Endothelial cell of umbilical vein (primary cell): ENCODE data around the gene COMMD8. TPM values are rescaled to one million over a fixed set of nuclear protein-coding genes. Genes with fewer than 3 reads are reported as not detected.

ENCODE experiments used
- BruUV-seq: library from RNA; stranded (reverse); fragments of 400-500 nt; replicated peaks from 2 replicates; lab custom pipeline; 2021; lab: Mats Ljungman, UMichigan
- CTCF ChIA-PET: fragments of 300-600, 350-600 bp; sonication (Branson Sonifier 250); formaldehyde crosslinking; loops from one replicate; lab custom pipeline; 2021; ENCODE audit warnings: antibody characterized with exemption, inconsistent platforms; lab: Charles Lee
- POLR2A ChIA-PET: fragments of 300-600, 350-600 bp; sonication (Branson Sonifier 250); formaldehyde crosslinking; loops from one replicate; lab custom pipeline; 2021; ENCODE audit warnings: antibody characterized with exemption, inconsistent platforms; lab: Charles Lee
- DNase-seq: peaks from one replicate; pipeline ENCODE4 v3.0.0-alpha.2; 2011; ENCODE audit warnings: low read depth, low spot score
- FAIRE-seq: peaks from 2 replicates; lab custom pipeline; 2011; peaks lifted over from hg19 to GRCh38; lab: Jason Lieb, UNC
- H2AFZ ChIP-seq: 2 replicates; pipeline ENCODE4 v1.6.0; 2012; ENCODE audit warnings: low read depth, low read length, control low read depth, inconsistent platforms
- H3K27ac ChIP-seq: 2 replicates; pipeline ENCODE4 v1.5.1; 2011; ENCODE audit warnings: low read depth, mild to moderate bottlenecking, control low read depth, low read length, moderate library complexity; ENCODE audit not compliant: insufficient read depth
- H3K27me3 ChIP-seq, 2 experiments: 2 replicates each; pipeline versions ENCODE4 v1.6.0 to v1.6.1; 2011; ENCODE audit warnings: low read length in 2 of 2, mixed read lengths in 1 of 2; ENCODE audit not compliant: control insufficient read depth in 2 of 2, insufficient read depth in 2 of 2
- H3K36me3 ChIP-seq, 2 experiments: 2 replicates in 1 of 2; 3 replicates in 1 of 2; pipeline ENCODE4 v1.5.1; 2011; ENCODE audit warnings: low read length in 2 of 2, mild to moderate bottlenecking in 1 of 2, moderate library complexity in 1 of 2; ENCODE audit not compliant: control insufficient read depth in 2 of 2, insufficient read depth in 2 of 2; ENCODE audit errors: extremely low read depth in 1 of 2
- H3K4me1 ChIP-seq: 3 replicates; pipeline ENCODE4 v1.5.1; 2011; ENCODE audit warnings: mild to moderate bottlenecking, low read length; ENCODE audit not compliant: control insufficient read depth, insufficient read depth; ENCODE audit errors: extremely low read depth
- H3K4me2 ChIP-seq: 2 replicates; pipeline ENCODE4 v1.6.1; 2011; ENCODE audit warnings: low read length, control low read depth, mixed read lengths; ENCODE audit not compliant: insufficient read depth
- H3K4me3 ChIP-seq, 3 experiments: fragments of 200-600 bp in 1 of 3; sonication (generic), shearing (Covaris generic) in 1 of 3; replicated peaks in 1 of 3; 2 replicates each; pipeline ENCODE4 v1.5.1; 2011 to 2016; ENCODE audit warnings: control low read depth in 3 of 3, low read length in 3 of 3, mild to moderate bottlenecking in 2 of 3, inconsistent platforms in 1 of 3, low read depth in 1 of 3, moderate library complexity in 1 of 3; ENCODE audit not compliant: insufficient read depth in 1 of 3
- H3K79me2 ChIP-seq: 2 replicates; pipeline ENCODE4 v1.6.0; 2012; ENCODE audit warnings: low read length, inconsistent platforms; ENCODE audit not compliant: control insufficient read depth, insufficient read depth
- H3K9ac ChIP-seq: replicated peaks from 2 replicates; pipeline ENCODE3; 2011; ENCODE audit warnings: low read length, control low read depth; ENCODE audit not compliant: insufficient read depth; ENCODE audit errors: extremely low read depth
- H3K9me1 ChIP-seq: replicated peaks from 3 replicates; pipeline ENCODE4 v1.6.0; 2011; ENCODE audit warnings: mild to moderate bottlenecking, low read length; ENCODE audit not compliant: control insufficient read depth, insufficient read depth; ENCODE audit errors: extremely low read depth
- H3K9me3 ChIP-seq: replicated peaks from 2 replicates; pipeline ENCODE4 v1.5.1; 2012; ENCODE audit warnings: low read length, inconsistent platforms; ENCODE audit not compliant: control insufficient read depth, insufficient read depth
- H4K20me1 ChIP-seq: replicated peaks from 2 replicates; pipeline ENCODE3; 2011; ENCODE audit warnings: mild to moderate bottlenecking, low read length; ENCODE audit not compliant: control insufficient read depth, insufficient read depth; ENCODE audit errors: extremely low read depth
- CTCF ChIP-seq, 2 donors: IDR thresholded peaks; 1 replicate in 1 of 2; 2 replicates in 1 of 2; pipeline ENCODE4 v1.5.1; 2011; ENCODE audit warnings: low read length in 2 of 2, mild to moderate bottlenecking in 2 of 2, moderate library complexity in 2 of 2, control low read depth in 1 of 2, inconsistent platforms in 1 of 2, low read depth in 1 of 2; ENCODE audit not compliant: insufficient read depth in 1 of 2; ENCODE audit errors: extremely low read depth in 1 of 2
- EZH2 ChIP-seq: IDR thresholded peaks from 2 replicates; pipeline ENCODE4 v1.6.1; 2012; ENCODE audit warnings: borderline replicate concordance, low read depth, mild to moderate bottlenecking, moderate library complexity, low read length, inconsistent platforms; ENCODE audit not compliant: severe bottlenecking
- FOS ChIP-seq: IDR thresholded peaks from 2 replicates; pipeline ENCODE4 v1.6.1; 2011; ENCODE audit warnings: mild to moderate bottlenecking, low read length, moderate library complexity, borderline replicate concordance; ENCODE audit not compliant: insufficient read depth
- GATA2 ChIP-seq: IDR thresholded peaks from 2 replicates; pipeline ENCODE4 v1.7.0; 2011; ENCODE audit warnings: low read depth, mild to moderate bottlenecking, moderate library complexity, mixed read lengths, low read length; ENCODE audit not compliant: insufficient read length, insufficient read depth
- MAX ChIP-seq: IDR thresholded peaks from 2 replicates; pipeline ENCODE4 v1.6.1; 2011; ENCODE audit not compliant: insufficient read depth, insufficient read length
- MYC ChIP-seq: IDR thresholded peaks from one replicate; pipeline ENCODE4 v1.6.1; 2011; ENCODE audit warnings: mild to moderate bottlenecking, low read depth, low read length
- POLR2A ChIP-seq: IDR thresholded peaks from 2 replicates; pipeline ENCODE4 v1.6.1; 2012; ENCODE audit warnings: low read depth, mild to moderate bottlenecking, control low read depth, low read length
- dilution Hi-C: fragments of 300-500 bp; cut with MboI; formaldehyde crosslinking; loops from one replicate; pipeline ENCODE4 v1.15.0; 2019; ENCODE audit warnings: low sequenced_read_pairs; ENCODE audit not compliant: extremely low pct_ligation_motif_present
- intact Hi-C: fragments of 100-400 bp; cut with micrococcal nuclease; formaldehyde crosslinking; loops from one replicate; pipeline ENCODE4 v1.10.0; 2022
- polyA plus RNA-seq, 4 experiments: library from polyadenylated mRNA; depleted of rRNA in 3 of 4; stranded (reverse) in 3 of 4; unstranded in 1 of 4; fragments of >200 nt; gene quantifications; 2 replicates each; pipeline versions ENCODE4 v1.2.1 to v1.2.3, GENCODE V29; 2011 to 2012; ENCODE audit warnings: missing spikeins in 1 of 4
- total RNA-seq: library from RNA; stranded (reverse); gene quantifications from 2 replicates; pipeline ENCODE4 v1.2.3, GENCODE V29; 2021

Gene COMMD8
- total and polyA plus RNA-seq, 2 donors (not counting 3 experiments of a cell fraction or from before 2014, with no cell fraction given), result 4.9 to 22.3 TPM

GRCh38 chr4:47418147-47418546 lies 45.4 kb downstream of the COMMD8 start:
- Histone ChIP-seq H3K4me3 (no peak overlapping the region), H3K9me3 (no peaks in the 10 kb centered on the region), H3K27me3 (peaks cover 3 to 8% of the 10 kb centered on the region in 2 experiments), H4K20me1 (no peaks in the 10 kb centered on the region), H2AFZ (no peak overlapping the region), H3K9ac (no peak overlapping the region), H3K4me1 (no peaks in the 10 kb centered on the region), H3K27ac (no peak overlapping the region), H3K79me2 (no peaks in the 10 kb centered on the region), H3K36me3 (no peaks in the 10 kb centered on the region), H3K9me1 (no peaks in the 10 kb centered on the region), H3K4me2 (no peak overlapping the region)
- DNase-seq, result no peak
- TF ChIP-seq GATA2 (no peak), CTCF (IDR thresholded peaks at IDR 0.05; ENCODE audit: extremely low read depth in 1 of 2, insufficient read depth in 1 of 2, low read depth in 1 of 2, low read length in 2 of 2) (no peak), EZH2 (no peak), MAX (no peak)
- CTCF ChIA-PET, result no interaction called here
- POLR2A ChIA-PET, result no interaction called here
- BruUV-seq, result no TSS peak
- no peak for FAIRE-seq
- intact Hi-C loops (no loop called here), dilution Hi-C loops (no loop called here)

GRCh38 chr4:47415719-47416118 lies 47.8 kb downstream of the COMMD8 start:
- no peak for DNase-seq
- H3K4me3 ChIP-seq, result no peak overlapping the region
- dilution Hi-C loops, result no loop called here
- ChIA-PET POLR2A (no interaction called here), CTCF (no interaction called here)
- H3K36me3 ChIP-seq, result no peaks in the 10 kb centered on the region
- intact Hi-C loops, result no loop called here
- no peak overlapping the region for H2AFZ ChIP-seq
- no peaks in the 10 kb centered on the region for H3K9me3 ChIP-seq
- TF ChIP-seq MYC, result no peak
- no peak for TF ChIP-seq FOS
- no peak for TF ChIP-seq POLR2A
- no peaks in the 10 kb centered on the region for H3K9me1 ChIP-seq
- no peak overlapping the region for H3K4me2 ChIP-seq
- no peaks in the 10 kb centered on the region for H4K20me1 ChIP-seq
- BruUV-seq, result no TSS peak
- no peak overlapping the region for H3K9ac ChIP-seq
- no peak overlapping the region for H3K27ac ChIP-seq
- no peak for FAIRE-seq
- no peaks in the 10 kb centered on the region for H3K79me2 ChIP-seq
- H3K4me1 ChIP-seq, result no peaks in the 10 kb centered on the region
- H3K27me3 ChIP-seq, result peaks cover 3 to 8% of the 10 kb centered on the region in 2 experiments
